GM18508 (cell line): ENCODE data around the gene RSL1D1.

Source experiments
- ATAC-seq: cut with Tn5 transposase; IDR thresholded peaks from one replicate; pipeline ENCODE4 v1.9.1; 2021; ENCODE audit warnings: moderate number of reproducible peaks; ENCODE audit not compliant: insufficient read depth, unreplicated experiment

The RSL1D1 gene

DNA sequence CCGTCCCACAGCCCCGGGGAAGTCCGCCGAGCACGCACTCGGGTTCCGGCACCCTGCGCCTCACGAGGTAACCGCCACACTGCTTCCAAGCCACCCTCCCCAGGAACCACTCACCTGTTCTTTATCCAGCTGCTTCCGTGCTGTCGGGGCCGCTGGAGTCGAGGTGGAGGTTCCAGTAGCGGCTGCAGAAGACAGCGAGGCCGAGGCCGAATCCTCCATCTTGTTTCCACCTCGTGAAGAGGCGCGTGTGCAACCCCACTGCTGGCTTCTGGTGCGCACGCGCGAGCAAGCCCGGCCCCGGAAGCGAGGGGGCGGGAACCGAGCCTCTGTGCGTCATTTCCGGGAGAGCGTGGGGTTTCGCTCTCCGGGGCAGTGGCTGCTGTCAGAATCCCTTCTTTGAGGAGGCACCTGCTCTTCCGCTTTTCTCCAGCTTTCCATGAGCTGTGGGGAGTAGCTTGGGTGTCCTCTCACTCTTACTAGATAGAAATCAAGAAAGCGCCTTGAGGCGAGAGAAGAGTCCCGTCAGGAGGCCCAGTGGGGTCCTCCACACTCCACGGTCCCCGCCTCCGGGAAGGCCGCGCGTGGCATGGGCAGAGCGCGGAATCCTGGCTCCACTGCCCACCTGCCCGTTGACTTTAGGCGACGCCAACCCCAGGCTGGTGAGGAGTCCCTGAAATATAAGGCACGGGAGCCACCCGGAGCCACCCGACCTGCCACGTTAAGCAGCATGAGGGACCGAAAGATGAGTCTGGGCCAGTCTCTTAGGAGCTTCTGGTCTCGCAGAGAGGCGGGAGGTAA lies at the start of gene RSL1D1:
RSL1D1 (minus strand) TSS at position 249 of the 798 bp plus-strand sequence; CDS start at position 219, 30 bp downstream.
- peak; percentile 43 for ATAC-seq

DNA sequence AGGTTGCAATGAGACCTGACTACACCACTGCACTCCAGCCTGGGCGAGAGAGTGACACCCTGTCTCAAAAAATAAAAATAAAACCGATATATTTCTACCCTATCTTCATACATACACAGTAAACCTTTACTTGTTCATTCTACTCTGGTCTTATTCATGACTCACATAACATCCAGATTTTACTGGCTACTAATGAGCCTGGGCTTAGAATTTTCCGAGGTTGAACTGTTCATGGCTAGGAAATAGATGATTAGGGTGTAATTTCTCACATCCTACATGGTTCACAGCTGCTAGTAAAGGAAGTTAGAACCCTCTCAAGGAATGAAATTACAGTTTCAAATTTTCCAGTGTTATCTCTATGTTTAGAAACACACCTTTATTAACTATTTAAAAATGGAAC lies 49.7 kb upstream of the RSL1D1 start:
- no peak for ATAC-seq

DNA sequence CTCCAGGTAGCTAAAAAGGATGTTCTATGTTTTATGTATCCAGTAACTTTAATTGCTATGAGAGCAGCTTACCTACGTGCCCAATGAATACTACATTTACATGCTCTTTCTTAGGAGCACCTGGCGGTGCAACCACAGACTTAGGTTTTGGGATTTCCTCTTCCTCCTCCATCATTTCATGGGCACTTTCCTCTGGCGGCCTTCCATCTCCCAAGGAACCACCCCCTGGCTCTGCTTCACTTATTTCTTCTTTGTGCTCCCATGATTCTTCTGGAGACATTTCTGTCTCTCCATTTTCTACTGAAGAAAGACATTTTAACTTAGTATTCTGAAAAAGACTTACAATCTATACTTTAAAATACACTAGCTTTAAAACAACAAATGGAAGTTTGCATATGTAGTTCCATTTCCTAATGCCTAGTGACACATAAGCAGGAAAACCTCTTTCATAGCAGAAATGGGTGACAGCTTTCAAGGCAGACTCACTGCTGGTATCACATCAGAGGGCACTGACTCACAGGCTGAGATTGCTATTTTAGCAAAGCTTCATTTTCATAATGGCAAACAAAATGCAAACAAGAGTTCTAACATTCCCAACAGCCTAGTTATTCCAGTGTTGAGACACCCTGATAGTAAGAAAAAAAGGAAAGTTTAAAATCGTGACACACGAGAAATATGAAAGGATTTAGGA lies 45.3 kb upstream of the RSL1D1 start:
- ATAC-seq: no peak

DNA sequence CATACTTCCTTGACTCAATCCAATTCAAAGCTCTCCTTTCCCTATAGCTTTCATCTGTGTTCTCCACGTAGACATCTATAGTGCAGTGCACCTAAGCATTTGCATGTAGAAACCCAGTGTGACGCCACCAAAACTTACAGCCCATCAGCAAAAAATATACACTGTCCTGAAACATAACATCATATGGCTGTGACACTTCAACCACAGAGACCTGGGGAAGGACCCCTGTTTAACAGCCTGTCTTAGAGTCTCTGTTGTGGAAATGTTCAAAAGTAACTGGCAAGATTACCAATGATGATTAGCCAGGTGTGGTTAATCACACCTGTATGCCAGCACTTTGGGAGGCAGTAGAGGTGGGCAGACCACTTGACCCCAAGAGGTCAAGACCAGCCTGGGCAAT lies 42.2 kb upstream of the RSL1D1 start:
- no peak for ATAC-seq

DNA sequence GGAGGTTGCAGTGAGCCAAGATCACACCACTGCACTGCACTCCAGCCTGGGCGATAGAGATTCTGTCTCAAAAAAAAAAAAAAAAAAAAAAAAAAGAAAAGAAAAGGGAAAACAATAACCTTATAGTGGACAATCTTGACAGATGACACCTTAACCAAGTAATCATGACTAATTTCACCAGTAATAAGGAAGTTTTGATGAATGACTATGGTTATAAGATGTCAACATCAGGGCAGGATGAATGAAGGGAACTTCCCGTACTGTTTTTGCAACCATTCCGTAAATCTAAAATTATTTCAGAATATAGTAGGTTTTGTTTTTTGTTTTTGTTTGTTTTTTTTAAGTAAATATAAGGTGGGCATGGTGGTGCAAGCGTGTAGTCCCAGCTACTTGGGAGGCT lies 41.4 kb upstream of the RSL1D1 start:
- ATAC-seq: no peak

DNA sequence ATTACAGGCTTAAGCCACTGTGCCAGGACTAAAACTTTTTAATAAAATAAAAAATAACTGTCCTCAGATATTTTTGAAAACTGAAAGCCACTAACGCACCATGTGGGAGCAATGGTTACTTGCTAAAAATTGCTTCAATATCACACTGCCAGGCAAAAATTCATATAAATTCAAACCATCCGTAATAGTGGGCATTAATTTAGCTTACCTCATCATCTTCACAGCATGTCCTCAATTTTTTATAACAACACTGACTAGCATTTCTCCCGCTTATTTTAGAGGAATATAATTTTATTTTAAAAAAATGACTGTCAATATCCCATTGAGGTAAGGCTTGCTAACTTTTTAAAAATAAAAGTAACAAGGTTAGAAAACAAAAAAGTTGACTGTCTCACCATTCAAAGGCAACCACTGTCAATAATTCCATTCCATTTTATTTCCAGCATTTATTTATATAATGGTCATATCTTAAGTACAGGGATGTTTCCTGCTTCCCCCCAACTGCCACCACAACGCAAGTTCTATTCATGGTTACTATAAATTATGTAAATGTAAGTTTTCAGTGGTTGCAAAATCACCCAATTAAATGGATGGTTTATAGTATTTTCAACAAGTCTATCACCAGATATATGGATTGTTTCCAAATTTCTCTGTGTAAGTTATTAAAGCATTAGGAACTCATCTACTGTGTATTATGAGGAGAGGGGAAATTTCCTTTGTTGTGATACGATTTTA lies 39.1 kb upstream of the RSL1D1 start:
- no peak for ATAC-seq

DNA sequence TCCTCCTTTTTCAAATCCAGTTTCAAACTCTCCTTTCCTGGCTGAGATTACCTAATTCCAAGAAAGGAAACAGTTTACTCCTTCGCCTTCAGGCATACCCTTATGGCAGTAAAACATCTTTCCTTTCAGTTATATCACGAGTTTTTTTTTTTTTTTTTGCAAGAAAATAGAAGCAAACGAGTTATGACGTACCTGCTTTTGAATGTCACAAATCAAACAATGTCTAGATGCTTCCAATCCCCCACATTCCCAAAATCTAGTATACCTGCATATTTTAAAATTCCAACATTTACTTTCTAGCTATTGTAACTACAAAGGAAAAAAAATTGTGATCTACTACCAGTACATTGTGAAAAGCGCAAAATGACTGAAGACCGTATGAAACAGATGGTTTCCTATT lies 35.5 kb upstream of the RSL1D1 start:
- ATAC-seq: no peak

DNA sequence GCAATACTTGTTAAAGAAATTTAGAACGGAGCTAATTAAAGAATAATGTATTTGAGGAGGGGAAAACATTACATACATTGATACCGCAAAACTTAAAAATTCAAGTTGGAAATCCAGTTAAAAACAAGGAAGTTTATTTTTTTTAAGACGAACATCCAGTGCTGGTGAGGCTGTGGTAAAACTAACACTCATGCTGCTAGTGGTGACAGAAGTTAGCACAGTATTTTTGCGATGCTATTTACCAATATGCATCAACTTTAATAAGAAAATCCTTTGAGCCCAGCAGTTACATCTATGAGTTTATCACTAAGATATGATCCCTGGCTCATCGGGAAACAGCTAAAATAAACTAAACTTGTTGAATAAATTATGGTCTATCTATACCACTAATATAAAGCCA lies 32.7 kb upstream of the RSL1D1 start:
- ATAC-seq: no peak

DNA sequence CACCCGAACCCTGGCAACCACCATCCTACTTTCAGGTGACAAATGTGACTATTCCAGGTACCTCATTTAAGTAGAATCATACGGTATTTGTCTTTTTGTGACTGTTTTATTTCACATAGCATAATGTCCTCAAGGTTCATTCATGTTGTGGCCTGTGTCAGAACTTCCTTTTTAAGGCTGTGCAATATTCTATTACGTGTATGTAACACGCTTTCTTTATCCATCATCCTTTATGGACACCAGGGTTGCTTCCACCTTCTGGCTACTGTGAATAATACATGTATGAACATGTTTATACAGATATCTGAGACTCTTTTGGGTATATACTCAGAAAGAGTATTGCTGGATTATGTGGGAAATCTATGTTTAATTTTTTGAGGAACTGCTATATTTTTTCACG lies 28.7 kb upstream of the RSL1D1 start:
- no peak for ATAC-seq

DNA sequence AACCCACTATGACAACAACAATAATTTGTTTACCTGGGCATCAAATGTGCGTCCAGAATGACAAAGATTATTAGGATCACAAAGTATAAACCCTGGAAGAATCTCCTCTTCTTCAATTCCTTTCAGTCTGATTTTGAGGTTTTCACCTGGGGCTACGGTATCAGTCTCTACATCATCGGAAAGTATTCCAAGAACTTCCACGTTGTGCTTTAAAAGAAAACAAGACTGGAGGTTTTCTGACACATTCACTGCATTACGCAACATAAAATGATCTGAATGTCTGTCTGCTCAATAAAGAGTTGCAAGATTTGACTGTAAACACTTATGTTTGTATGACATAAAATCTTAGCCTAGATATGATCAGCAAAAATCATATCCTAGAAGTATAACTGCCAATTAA lies 26.0 kb upstream of the RSL1D1 start:
- no peak for ATAC-seq

DNA sequence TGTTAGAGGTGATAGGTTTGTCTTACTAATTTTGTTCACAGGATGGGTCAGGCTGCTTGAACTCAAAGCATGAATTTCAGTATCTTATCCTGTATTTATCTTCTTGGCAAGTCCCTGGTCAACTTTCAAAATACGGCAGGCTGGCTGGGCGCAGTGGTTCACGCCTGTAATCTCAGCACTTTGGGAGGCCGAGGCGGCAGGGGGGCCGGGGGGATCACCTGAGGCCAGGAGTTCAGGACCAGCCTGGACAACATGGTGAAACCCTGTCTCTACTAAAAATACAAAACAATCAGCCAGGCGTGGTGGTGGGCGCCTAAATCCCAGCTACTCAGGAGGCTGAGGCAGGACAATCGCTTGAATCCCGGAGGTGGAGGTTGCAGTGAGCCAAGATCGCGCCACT lies 25.0 kb upstream of the RSL1D1 start:
- no peak for ATAC-seq

DNA sequence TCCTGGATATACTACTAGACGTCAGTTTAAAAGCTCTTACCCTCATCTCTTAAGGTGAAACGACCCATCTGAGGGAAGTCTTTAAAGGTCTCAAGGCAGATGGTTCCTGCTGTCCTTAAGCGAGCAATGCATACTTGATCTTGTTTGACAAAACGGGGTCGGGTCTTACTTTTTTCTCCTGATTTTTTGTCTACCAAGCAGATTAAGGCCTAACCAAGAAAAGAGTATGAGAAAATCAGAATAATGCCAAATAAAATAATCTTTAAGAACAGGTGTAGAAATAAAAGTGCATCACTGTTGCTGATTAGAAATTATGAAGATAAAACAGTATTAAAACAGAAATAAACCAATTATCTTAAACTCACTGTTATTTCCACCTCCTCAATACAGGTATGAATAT lies 24.4 kb upstream of the RSL1D1 start:
- no peak for ATAC-seq

DNA sequence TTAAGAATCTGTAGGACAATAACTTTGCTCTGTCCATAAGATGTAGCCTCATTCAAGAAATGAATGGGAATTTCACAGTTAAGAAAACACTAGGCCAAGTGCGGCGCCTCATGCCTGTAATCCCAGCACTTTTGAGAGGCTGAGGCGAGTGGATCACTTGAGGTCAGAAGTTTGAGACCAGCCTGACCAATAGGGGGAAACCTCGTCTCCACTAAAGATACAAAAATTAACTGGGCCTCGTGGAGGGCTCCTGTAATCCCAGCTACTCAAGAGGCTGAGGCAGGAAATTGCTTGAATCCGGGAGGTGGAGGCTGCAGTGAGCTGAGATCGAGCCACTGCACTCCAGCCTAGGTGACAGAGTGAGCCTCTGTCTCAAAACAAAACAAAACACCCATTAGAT lies 19.9 kb upstream of the RSL1D1 start:
- no peak for ATAC-seq

DNA sequence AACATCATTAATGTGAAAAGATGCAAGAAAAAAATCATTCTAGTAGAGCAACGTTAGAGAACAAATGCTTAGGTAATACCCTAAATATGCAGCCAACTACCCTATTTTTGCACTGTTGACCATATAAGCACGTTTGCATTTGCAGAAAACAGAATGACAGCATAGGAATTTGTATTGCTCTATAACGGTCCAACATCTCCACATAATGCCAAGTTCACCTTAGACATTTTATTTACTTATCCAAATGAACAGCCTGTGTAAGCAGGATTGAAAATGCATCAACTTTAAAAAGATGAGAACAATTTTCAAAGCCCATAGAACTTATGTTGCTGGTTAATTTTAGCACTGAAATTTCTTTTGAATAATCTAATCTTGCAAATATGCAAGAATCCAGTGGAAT lies 19.1 kb upstream of the RSL1D1 start:
- ATAC-seq: no peak

DNA sequence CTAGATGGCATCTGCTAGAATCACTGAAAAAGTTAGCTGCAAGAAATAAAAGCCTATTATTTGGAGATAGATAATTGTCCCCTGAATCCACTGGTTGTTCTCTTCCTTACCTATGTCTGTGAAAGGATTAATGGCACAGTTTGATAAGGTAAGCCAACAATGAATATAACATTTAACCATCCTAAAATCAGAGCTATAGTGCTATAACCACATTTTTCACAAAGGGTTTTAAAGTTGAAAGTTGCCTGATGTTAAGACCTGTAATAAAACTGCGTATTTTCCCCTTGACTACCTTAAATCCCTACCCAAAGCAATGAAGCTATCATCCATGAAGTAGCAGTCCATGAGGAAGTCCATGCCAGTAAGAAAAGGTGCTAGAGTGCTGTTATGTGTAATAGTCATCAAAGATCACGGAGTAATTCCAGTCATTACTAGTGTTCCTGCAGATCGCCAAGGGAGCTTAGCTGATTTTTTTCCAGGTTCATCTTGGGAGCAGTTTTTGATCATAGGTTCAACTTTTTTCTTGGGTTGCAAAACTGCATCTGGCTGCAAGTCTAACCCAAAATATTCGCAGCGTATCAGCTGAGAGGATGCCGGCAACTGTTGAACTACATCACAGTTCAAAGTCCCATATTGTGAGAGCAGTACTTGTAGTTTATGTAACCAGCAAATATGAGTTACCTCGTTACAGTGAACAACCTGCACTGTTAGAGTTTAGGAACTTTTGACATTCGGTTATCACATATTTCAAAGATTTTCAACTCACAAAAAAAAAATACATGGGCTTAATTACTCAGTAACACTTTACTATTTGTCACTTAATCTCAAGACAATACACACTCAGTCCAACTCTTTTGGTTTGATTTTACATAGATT lies 18.2 kb upstream of the RSL1D1 start:
- ATAC-seq: no peak

DNA sequence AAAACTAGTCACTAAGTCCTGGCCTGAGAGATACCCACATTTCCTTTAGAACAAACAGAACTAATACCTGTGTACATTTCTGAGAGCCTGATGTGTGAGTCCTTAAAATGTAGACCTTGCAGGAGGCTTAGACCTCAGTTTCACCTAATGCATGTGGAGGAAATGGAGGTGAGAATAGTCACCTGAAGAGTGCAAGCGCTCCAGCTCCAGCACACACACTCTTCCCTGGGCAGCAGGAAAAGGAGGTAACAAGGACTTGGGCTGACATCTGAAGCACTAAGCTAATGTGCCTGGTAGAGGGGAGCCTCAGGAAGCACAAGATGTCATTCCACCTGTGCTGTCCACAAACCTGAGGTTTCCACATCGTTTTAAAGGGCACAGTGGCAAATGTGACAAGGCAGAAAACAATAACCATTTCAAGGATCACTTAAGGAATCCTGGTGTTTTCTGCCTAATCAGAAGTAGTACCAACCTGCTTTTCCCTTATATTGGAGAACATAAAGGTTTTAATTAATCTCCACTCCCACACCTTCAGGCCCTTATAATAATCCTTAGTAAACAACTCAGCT lies 17.2 kb upstream of the RSL1D1 start:
- ATAC-seq: no peak

DNA sequence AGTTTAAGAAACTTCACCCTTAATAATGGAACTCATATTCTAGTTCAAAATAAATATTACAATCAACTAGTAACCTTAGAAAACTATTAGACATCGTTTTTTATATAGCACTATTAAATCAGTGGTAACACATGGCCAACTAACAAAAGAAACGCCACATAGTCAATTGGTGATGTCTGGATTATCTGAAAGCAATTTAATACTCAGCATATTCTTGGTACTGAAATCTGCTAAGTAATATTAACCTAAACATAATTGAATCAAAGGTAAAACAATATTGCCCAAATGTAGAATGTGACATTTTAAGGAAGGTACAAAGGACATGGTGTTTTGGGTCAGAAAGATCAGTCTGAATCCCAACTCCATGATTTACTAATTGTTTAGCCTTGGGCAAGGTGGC lies 11.1 kb upstream of the RSL1D1 start:
- no peak for ATAC-seq

DNA sequence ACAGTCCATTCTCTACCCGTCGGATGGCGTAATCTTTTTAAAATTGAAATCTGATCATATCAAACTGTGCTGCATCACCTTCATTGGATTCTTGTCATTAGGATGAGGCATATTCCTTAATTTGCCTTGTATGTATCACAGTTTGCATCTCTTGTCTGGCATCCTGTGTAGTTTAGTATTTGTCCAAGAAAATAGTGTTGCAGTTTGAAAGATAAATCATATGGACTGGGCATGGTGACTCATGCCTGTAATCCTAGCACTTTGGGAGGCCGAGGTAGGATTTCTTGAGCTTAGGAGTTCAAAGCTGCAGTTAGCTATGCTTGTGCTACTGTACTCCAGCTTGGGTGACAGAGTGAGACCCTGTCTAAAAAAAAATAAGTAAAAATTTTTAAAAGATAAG lies 5.8 kb upstream of the RSL1D1 start:
- ATAC-seq: no peak

DNA sequence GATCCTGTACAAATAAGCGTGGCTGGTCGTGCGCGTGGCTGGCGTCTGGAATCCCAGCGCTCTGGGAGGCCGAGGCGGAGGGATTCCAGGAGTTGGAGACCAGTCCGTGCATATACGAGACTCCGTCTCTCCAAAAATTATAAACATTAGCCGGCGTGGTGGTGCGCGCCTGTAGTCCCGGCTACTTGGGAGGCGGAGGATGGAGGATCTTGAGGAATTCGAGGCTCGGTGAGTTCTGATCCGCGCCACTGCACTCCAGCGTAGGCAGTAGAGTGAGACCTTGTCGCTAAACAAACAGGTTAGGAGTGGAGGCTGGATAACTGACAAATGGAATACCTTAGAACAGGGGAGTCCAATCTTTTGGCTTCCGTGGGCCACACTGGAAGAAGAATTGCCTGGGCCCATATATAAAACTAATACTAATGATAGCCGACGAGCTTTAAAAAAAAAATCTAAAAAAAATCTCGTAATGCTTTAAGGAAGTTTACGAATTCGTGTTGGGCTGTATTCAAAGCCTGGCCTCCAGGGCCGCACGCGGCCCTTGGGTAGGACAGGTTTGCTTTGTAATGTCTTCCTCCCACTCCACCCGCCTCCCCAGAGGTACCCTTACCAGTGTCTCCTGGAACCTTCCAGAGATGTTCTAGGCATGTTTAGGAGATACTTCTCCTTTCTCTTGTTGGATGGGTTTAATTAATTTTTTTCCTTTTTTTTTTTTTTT lies 909 bp upstream of the RSL1D1 start:
- ATAC-seq: no peak
